ENCODE results near the gene OSBPL2.

Gene OSBPL2

GRCh38 chr20:62201173-62202082, 36.9 kb upstream of the OSBPL2 start:
- Mint-ChIP-seq H3K27ac (no peak overlapping the region), H3K4me1 (peaks cover 2% of the 10 kb centered on the region), H3K9me3 (no peaks in the 10 kb centered on the region), H3K4me3 (no peak overlapping the region), H3K36me3 (ENCODE audit: low read depth) (peaks cover 32% of the 10 kb centered on the region), H3K27me3 (no peaks in the 10 kb centered on the region)
- DNase-seq (no peak), ATAC-seq (peak; percentile 24)

GRCh38 chr20:62202083-62202395, 36.3 kb upstream of the OSBPL2 start:
- Mint-ChIP-seq H3K27ac (no peak overlapping the region), H3K4me3 (no peak overlapping the region), H3K4me1 (peaks cover 2% of the 10 kb centered on the region), H3K36me3 (ENCODE audit: low read depth) (peaks cover 32% of the 10 kb centered on the region), H3K27me3 (no peaks in the 10 kb centered on the region), H3K9me3 (no peaks in the 10 kb centered on the region)
- ATAC-seq (no peak), DNase-seq (no peak)

GRCh38 chr20:62202676-62203377, 35.5 kb upstream of the OSBPL2 start:
- H3K27ac Mint-ChIP-seq = no peak overlapping the region

GRCh38 chr20:62203378-62204030, 34.8 kb upstream of the OSBPL2 start:
- ATAC-seq = no peak
- Mint-ChIP-seq H3K36me3 (ENCODE audit: low read depth) (peaks cover 28% of the 10 kb centered on the region), H3K27ac (no peak overlapping the region), H3K9me3 (no peaks in the 10 kb centered on the region), H3K27me3 (no peaks in the 10 kb centered on the region), H3K4me1 (peaks cover 2% of the 10 kb centered on the region), H3K4me3 (no peak overlapping the region)
- no peak for DNase-seq

More at GRCh38 chr20:62202676-62203377, 35.5 kb upstream of the OSBPL2 start:
- Mint-ChIP-seq H3K36me3 (ENCODE audit: low read depth) (peaks cover 32% of the 10 kb centered on the region), H3K27me3 (no peaks in the 10 kb centered on the region), H3K4me3 (no peak overlapping the region), H3K4me1 (peaks cover 2% of the 10 kb centered on the region), H3K9me3 (no peaks in the 10 kb centered on the region)
- no peak for DNase-seq
- ATAC-seq = no peak

- H3K27ac Mint-ChIP-seq = no peak overlapping the region
Measured at GRCh38 chr20:62205618-62206387, 32.5 kb upstream of the OSBPL2 start.

GRCh38 chr20:62206388-62206775, 31.9 kb upstream of the OSBPL2 start:
- no peak overlapping the region for H3K27ac Mint-ChIP-seq
- no peak for ATAC-seq
- peaks cover 2% of the 10 kb centered on the region for H3K4me1 Mint-ChIP-seq
- no peaks in the 10 kb centered on the region for H3K27me3 Mint-ChIP-seq
- DNase-seq = no peak
- no peaks in the 10 kb centered on the region for H3K9me3 Mint-ChIP-seq
- peaks cover 10% of the 10 kb centered on the region for H3K36me3 Mint-ChIP-seq (ENCODE audit: low read depth)
- no peak overlapping the region for H3K4me3 Mint-ChIP-seq

More at GRCh38 chr20:62205618-62206387, 32.5 kb upstream of the OSBPL2 start:
- no peaks in the 10 kb centered on the region for H3K9me3 Mint-ChIP-seq
- no peaks in the 10 kb centered on the region for H3K27me3 Mint-ChIP-seq
- peaks cover 2% of the 10 kb centered on the region for H3K4me1 Mint-ChIP-seq
- peaks cover 10% of the 10 kb centered on the region for H3K36me3 Mint-ChIP-seq (ENCODE audit: low read depth)
- ATAC-seq (no peak), DNase-seq (no peak)
- no peak overlapping the region for H3K4me3 Mint-ChIP-seq

- ATAC-seq = no peak
- H3K9me3 Mint-ChIP-seq = no peaks in the 10 kb centered on the region
- no peak overlapping the region for H3K27ac Mint-ChIP-seq
Measured at GRCh38 chr20:62208061-62208794, 30.1 kb upstream of the OSBPL2 start.

GRCh38 chr20:62208795-62209755, 29.2 kb upstream of the OSBPL2 start:
- peaks cover under 1% of the 10 kb centered on the region for H3K27me3 Mint-ChIP-seq
- no peaks in the 10 kb centered on the region for H3K36me3 Mint-ChIP-seq (ENCODE audit: low read depth)
- no peak for DNase-seq
- no peak overlapping the region for H3K27ac Mint-ChIP-seq
- no peaks in the 10 kb centered on the region for H3K9me3 Mint-ChIP-seq
- no peak for ATAC-seq
- no peak overlapping the region for H3K4me3 Mint-ChIP-seq
- no peaks in the 10 kb centered on the region for H3K4me1 Mint-ChIP-seq

More at GRCh38 chr20:62208061-62208794, 30.1 kb upstream of the OSBPL2 start:
- DNase-seq = no peak
- peaks cover 1% of the 10 kb centered on the region for H3K4me1 Mint-ChIP-seq
- peaks cover 1% of the 10 kb centered on the region for H3K36me3 Mint-ChIP-seq (ENCODE audit: low read depth)
- H3K4me3 Mint-ChIP-seq = no peak overlapping the region
- H3K27me3 Mint-ChIP-seq = no peaks in the 10 kb centered on the region

GRCh38 chr20:62209850-62210495, 28.3 kb upstream of the OSBPL2 start:
- Mint-ChIP-seq H3K27ac (no peak overlapping the region), H3K27me3 (peaks cover 6% of the 10 kb centered on the region), H3K4me3 (no peak overlapping the region), H3K36me3 (ENCODE audit: low read depth) (no peaks in the 10 kb centered on the region), H3K9me3 (no peaks in the 10 kb centered on the region), H3K4me1 (no peaks in the 10 kb centered on the region)
- ATAC-seq = no peak
- no peak for DNase-seq

GRCh38 chr20:62210496-62210855, 27.8 kb upstream of the OSBPL2 start:
- Mint-ChIP-seq H3K27ac (no peak overlapping the region), H3K4me1 (no peaks in the 10 kb centered on the region), H3K36me3 (ENCODE audit: low read depth) (no peaks in the 10 kb centered on the region), H3K27me3 (peaks cover 9% of the 10 kb centered on the region), H3K4me3 (no peak overlapping the region), H3K9me3 (no peaks in the 10 kb centered on the region)
- DNase-seq (no peak), ATAC-seq (no peak)

GRCh38 chr20:62211216-62211615, 27.1 kb upstream of the OSBPL2 start:
- no peaks in the 10 kb centered on the region for H3K9me3 Mint-ChIP-seq
- H3K27me3 Mint-ChIP-seq = peaks cover 11% of the 10 kb centered on the region
- H3K36me3 Mint-ChIP-seq (ENCODE audit: low read depth) = no peaks in the 10 kb centered on the region
- no peak overlapping the region for H3K27ac Mint-ChIP-seq
- no peak for DNase-seq
- H3K4me3 Mint-ChIP-seq = no peak overlapping the region
- ATAC-seq = no peak
- no peaks in the 10 kb centered on the region for H3K4me1 Mint-ChIP-seq

- H3K9me3 Mint-ChIP-seq = no peaks in the 10 kb centered on the region
- no peaks in the 10 kb centered on the region for H3K4me1 Mint-ChIP-seq
- H3K4me3 Mint-ChIP-seq = no peak overlapping the region
- no peaks in the 10 kb centered on the region for H3K36me3 Mint-ChIP-seq (ENCODE audit: low read depth)
- no peak for ATAC-seq
- no peak for DNase-seq
- H3K27ac Mint-ChIP-seq = no peak overlapping the region
- H3K27me3 Mint-ChIP-seq = peaks cover 11% of the 10 kb centered on the region
Measured at GRCh38 chr20:62211769-62212288, 26.5 kb upstream of the OSBPL2 start.
